WTC11 (cell line): Measurements from ENCODE around the gene AVP.

ENCODE experiments used
- CREB1 ChIP-seq: sonication (generic); formaldehyde crosslinking; IDR thresholded peaks from 2 replicates; pipeline ENCODE4 v1.8.0; 2023; ENCODE audit warnings: mild to moderate bottlenecking, missing genetic modification reagents
- TF ChIP-seq, protein P1 (sequence below): fragments of 200-600 bp; IDR thresholded peaks from 2 replicates; pipeline ENCODE4 v1.8.0; 2022; ENCODE audit warnings: antibody characterized with exemption
- TF ChIP-seq, protein P2 (sequence below): sonication (generic); formaldehyde crosslinking; IDR thresholded peaks from 2 replicates; pipeline ENCODE4 v1.8.1; 2023; ENCODE audit warnings: mild to moderate bottlenecking, missing genetic modification reagents, moderate library complexity
- TF ChIP-seq, protein P3 (sequence below): sonication (generic); formaldehyde crosslinking; IDR thresholded peaks from 2 replicates; pipeline ENCODE4 v1.8.0; 2022; ENCODE audit warnings: mild to moderate bottlenecking, missing genetic modification reagents

DNA sequence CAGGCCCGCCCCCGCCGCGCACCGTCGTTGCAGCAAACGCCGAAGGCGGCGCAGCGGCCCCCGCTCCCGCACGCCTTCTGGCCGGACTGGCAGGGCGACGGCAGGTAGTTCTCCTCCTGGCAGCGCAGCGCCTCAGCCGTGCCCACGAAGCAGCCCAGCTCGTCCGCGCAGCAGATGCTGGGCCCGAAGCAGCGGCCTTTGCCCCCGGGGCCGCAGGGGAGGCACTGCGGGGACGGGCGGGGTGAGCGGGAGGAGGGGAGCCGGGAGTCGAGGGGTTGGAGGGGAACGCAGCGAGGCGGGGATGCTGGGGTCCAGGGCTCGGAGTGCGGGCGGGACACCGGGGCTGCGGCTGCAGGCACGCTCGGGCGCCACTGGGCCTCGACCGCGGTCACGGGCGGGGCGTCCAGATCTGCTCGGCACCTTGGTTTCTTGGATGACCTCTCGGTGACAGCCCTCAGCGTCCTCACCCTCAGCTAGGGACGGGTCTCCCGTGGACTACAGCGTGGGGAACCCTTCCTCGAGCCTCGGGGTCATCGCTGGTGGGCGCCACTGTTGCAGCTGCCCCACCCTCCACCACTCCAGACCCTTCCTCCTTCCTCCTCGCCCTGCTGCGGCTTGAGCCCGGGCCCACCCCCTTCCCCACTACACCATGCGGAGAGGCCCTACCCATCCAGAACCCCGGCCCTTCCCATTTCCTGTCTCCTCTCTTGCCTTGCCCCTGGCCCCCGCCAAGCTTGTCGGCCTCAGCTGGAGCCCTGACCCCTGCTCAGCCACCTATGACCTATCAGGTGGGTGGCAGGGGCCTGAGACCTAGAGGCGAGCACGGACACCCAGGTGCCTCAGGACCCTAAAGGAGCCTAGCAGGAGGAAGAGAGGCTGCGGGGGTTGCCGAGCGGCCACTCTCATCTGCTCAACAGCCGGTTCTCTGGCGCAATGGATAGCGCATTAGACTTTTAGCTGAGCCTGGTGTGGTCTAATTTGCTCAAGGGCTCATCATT is 1.3 kb downstream of the AVP start:
- TF ChIP-seq, protein P1, sequence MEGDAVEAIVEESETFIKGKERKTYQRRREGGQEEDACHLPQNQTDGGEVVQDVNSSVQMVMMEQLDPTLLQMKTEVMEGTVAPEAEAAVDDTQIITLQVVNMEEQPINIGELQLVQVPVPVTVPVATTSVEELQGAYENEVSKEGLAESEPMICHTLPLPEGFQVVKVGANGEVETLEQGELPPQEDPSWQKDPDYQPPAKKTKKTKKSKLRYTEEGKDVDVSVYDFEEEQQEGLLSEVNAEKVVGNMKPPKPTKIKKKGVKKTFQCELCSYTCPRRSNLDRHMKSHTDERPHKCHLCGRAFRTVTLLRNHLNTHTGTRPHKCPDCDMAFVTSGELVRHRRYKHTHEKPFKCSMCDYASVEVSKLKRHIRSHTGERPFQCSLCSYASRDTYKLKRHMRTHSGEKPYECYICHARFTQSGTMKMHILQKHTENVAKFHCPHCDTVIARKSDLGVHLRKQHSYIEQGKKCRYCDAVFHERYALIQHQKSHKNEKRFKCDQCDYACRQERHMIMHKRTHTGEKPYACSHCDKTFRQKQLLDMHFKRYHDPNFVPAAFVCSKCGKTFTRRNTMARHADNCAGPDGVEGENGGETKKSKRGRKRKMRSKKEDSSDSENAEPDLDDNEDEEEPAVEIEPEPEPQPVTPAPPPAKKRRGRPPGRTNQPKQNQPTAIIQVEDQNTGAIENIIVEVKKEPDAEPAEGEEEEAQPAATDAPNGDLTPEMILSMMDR: no peak
- TF ChIP-seq, protein P2, sequence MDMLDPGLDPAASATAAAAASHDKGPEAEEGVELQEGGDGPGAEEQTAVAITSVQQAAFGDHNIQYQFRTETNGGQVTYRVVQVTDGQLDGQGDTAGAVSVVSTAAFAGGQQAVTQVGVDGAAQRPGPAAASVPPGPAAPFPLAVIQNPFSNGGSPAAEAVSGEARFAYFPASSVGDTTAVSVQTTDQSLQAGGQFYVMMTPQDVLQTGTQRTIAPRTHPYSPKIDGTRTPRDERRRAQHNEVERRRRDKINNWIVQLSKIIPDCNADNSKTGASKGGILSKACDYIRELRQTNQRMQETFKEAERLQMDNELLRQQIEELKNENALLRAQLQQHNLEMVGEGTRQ (CRISPR knock-in tag): no peak
- 0 out of 2 replicates have a peak, but pooled peaks have one; percentile 10 for TF ChIP-seq CREB1 (CRISPR knock-in tag)
- TF ChIP-seq, protein P3, sequence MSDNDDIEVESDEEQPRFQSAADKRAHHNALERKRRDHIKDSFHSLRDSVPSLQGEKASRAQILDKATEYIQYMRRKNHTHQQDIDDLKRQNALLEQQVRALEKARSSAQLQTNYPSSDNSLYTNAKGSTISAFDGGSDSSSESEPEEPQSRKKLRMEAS: 0 out of 2 replicates have a peak, but pooled peaks have one; percentile 45
